Endothelial cell of umbilical vein (primary cell): ENCODE data around the gene DUSP14. TPM values are rescaled to one million over a fixed set of nuclear protein-coding genes. Genes with fewer than 3 reads are reported as not detected.

Source experiments
- BruUV-seq: library from RNA; stranded (reverse); fragments of 400-500 nt; replicated peaks from 2 replicates; lab custom pipeline; 2021; lab: Mats Ljungman, UMichigan
- CTCF ChIA-PET: fragments of 300-600, 350-600 bp; sonication (Branson Sonifier 250); formaldehyde crosslinking; loops from one replicate; lab custom pipeline; 2021; ENCODE audit warnings: antibody characterized with exemption, inconsistent platforms; lab: Charles Lee
- POLR2A ChIA-PET: fragments of 300-600, 350-600 bp; sonication (Branson Sonifier 250); formaldehyde crosslinking; loops from one replicate; lab custom pipeline; 2021; ENCODE audit warnings: antibody characterized with exemption, inconsistent platforms; lab: Charles Lee
- DNase-seq: peaks from one replicate; pipeline ENCODE4 v3.0.0-alpha.2; 2011; ENCODE audit warnings: low read depth, low spot score
- FAIRE-seq: peaks from 2 replicates; lab custom pipeline; 2011; peaks lifted over from hg19 to GRCh38; lab: Jason Lieb, UNC
- H2AFZ ChIP-seq: 2 replicates; pipeline ENCODE4 v1.6.0; 2012; ENCODE audit warnings: low read depth, low read length, control low read depth, inconsistent platforms
- H3K27ac ChIP-seq: 2 replicates; pipeline ENCODE4 v1.5.1; 2011; ENCODE audit warnings: low read depth, mild to moderate bottlenecking, control low read depth, low read length, moderate library complexity; ENCODE audit not compliant: insufficient read depth
- H3K27me3 ChIP-seq, 2 experiments: 2 replicates each; pipeline versions ENCODE4 v1.6.0 to v1.6.1; 2011; ENCODE audit warnings: low read length in 2 of 2, mixed read lengths in 1 of 2; ENCODE audit not compliant: control insufficient read depth in 2 of 2, insufficient read depth in 2 of 2
- H3K36me3 ChIP-seq, 2 experiments: 2 replicates in 1 of 2; 3 replicates in 1 of 2; pipeline ENCODE4 v1.5.1; 2011; ENCODE audit warnings: low read length in 2 of 2, mild to moderate bottlenecking in 1 of 2, moderate library complexity in 1 of 2; ENCODE audit not compliant: control insufficient read depth in 2 of 2, insufficient read depth in 2 of 2; ENCODE audit errors: extremely low read depth in 1 of 2
- H3K4me1 ChIP-seq: 3 replicates; pipeline ENCODE4 v1.5.1; 2011; ENCODE audit warnings: mild to moderate bottlenecking, low read length; ENCODE audit not compliant: control insufficient read depth, insufficient read depth; ENCODE audit errors: extremely low read depth
- H3K4me2 ChIP-seq: 2 replicates; pipeline ENCODE4 v1.6.1; 2011; ENCODE audit warnings: low read length, control low read depth, mixed read lengths; ENCODE audit not compliant: insufficient read depth
- H3K4me3 ChIP-seq, 3 experiments: fragments of 200-600 bp in 1 of 3; sonication (generic), shearing (Covaris generic) in 1 of 3; replicated peaks in 1 of 3; 2 replicates each; pipeline ENCODE4 v1.5.1; 2011 to 2016; ENCODE audit warnings: control low read depth in 3 of 3, low read length in 3 of 3, mild to moderate bottlenecking in 2 of 3, inconsistent platforms in 1 of 3, low read depth in 1 of 3, moderate library complexity in 1 of 3; ENCODE audit not compliant: insufficient read depth in 1 of 3
- H3K79me2 ChIP-seq: 2 replicates; pipeline ENCODE4 v1.6.0; 2012; ENCODE audit warnings: low read length, inconsistent platforms; ENCODE audit not compliant: control insufficient read depth, insufficient read depth
- H3K9ac ChIP-seq: replicated peaks from 2 replicates; pipeline ENCODE3; 2011; ENCODE audit warnings: low read length, control low read depth; ENCODE audit not compliant: insufficient read depth; ENCODE audit errors: extremely low read depth
- H3K9me1 ChIP-seq: replicated peaks from 3 replicates; pipeline ENCODE4 v1.6.0; 2011; ENCODE audit warnings: mild to moderate bottlenecking, low read length; ENCODE audit not compliant: control insufficient read depth, insufficient read depth; ENCODE audit errors: extremely low read depth
- H3K9me3 ChIP-seq: replicated peaks from 2 replicates; pipeline ENCODE4 v1.5.1; 2012; ENCODE audit warnings: low read length, inconsistent platforms; ENCODE audit not compliant: control insufficient read depth, insufficient read depth
- H4K20me1 ChIP-seq: replicated peaks from 2 replicates; pipeline ENCODE3; 2011; ENCODE audit warnings: mild to moderate bottlenecking, low read length; ENCODE audit not compliant: control insufficient read depth, insufficient read depth; ENCODE audit errors: extremely low read depth
- CTCF ChIP-seq, 2 donors: IDR thresholded peaks; 1 replicate in 1 of 2; 2 replicates in 1 of 2; pipeline ENCODE4 v1.5.1; 2011; ENCODE audit warnings: low read length in 2 of 2, mild to moderate bottlenecking in 2 of 2, moderate library complexity in 2 of 2, control low read depth in 1 of 2, inconsistent platforms in 1 of 2, low read depth in 1 of 2; ENCODE audit not compliant: insufficient read depth in 1 of 2; ENCODE audit errors: extremely low read depth in 1 of 2
- EZH2 ChIP-seq: IDR thresholded peaks from 2 replicates; pipeline ENCODE4 v1.6.1; 2012; ENCODE audit warnings: borderline replicate concordance, low read depth, mild to moderate bottlenecking, moderate library complexity, low read length, inconsistent platforms; ENCODE audit not compliant: severe bottlenecking
- FOS ChIP-seq: IDR thresholded peaks from 2 replicates; pipeline ENCODE4 v1.6.1; 2011; ENCODE audit warnings: mild to moderate bottlenecking, low read length, moderate library complexity, borderline replicate concordance; ENCODE audit not compliant: insufficient read depth
- GATA2 ChIP-seq: IDR thresholded peaks from 2 replicates; pipeline ENCODE4 v1.7.0; 2011; ENCODE audit warnings: low read depth, mild to moderate bottlenecking, moderate library complexity, mixed read lengths, low read length; ENCODE audit not compliant: insufficient read length, insufficient read depth
- JUN ChIP-seq: IDR thresholded peaks from 2 replicates; pipeline ENCODE4 v1.6.1; 2011; ENCODE audit warnings: borderline replicate concordance, low read depth; ENCODE audit not compliant: insufficient read length, insufficient read depth
- MAX ChIP-seq: IDR thresholded peaks from 2 replicates; pipeline ENCODE4 v1.6.1; 2011; ENCODE audit not compliant: insufficient read depth, insufficient read length
- MYC ChIP-seq: IDR thresholded peaks from one replicate; pipeline ENCODE4 v1.6.1; 2011; ENCODE audit warnings: mild to moderate bottlenecking, low read depth, low read length
- POLR2A ChIP-seq: IDR thresholded peaks from 2 replicates; pipeline ENCODE4 v1.6.1; 2012; ENCODE audit warnings: low read depth, mild to moderate bottlenecking, control low read depth, low read length
- POLR2AphosphoS5 ChIP-seq: IDR thresholded peaks from 2 replicates; pipeline ENCODE4 v1.6.1; 2012; ENCODE audit warnings: low read depth, mild to moderate bottlenecking, control low read depth, low read length, moderate library complexity; ENCODE audit not compliant: insufficient read depth
- dilution Hi-C: fragments of 300-500 bp; cut with MboI; formaldehyde crosslinking; loops from one replicate; pipeline ENCODE4 v1.15.0; 2019; ENCODE audit warnings: low sequenced_read_pairs; ENCODE audit not compliant: extremely low pct_ligation_motif_present
- intact Hi-C: fragments of 100-400 bp; cut with micrococcal nuclease; formaldehyde crosslinking; loops from one replicate; pipeline ENCODE4 v1.10.0; 2022
- polyA plus RNA-seq, 4 experiments: library from polyadenylated mRNA; depleted of rRNA in 3 of 4; stranded (reverse) in 3 of 4; unstranded in 1 of 4; fragments of >200 nt; gene quantifications; 2 replicates each; pipeline versions ENCODE4 v1.2.1 to v1.2.3, GENCODE V29; 2011 to 2012; ENCODE audit warnings: missing spikeins in 1 of 4
- total RNA-seq: library from RNA; stranded (reverse); gene quantifications from 2 replicates; pipeline ENCODE4 v1.2.3, GENCODE V29; 2021

The DUSP14 gene
- total and polyA plus RNA-seq, 2 donors (not counting 3 experiments of a cell fraction or from before 2014, with no cell fraction given) = 36.4 to 62.5 TPM

GRCh38 chr17:37518826-37519225 is 29.1 kb downstream of the DUSP14 start:
- H3K27ac ChIP-seq = no peak overlapping the region
- H2AFZ ChIP-seq = no peak overlapping the region
- FAIRE-seq = no peak
- intact Hi-C loops = no loop called here
- H3K27me3 ChIP-seq = no peaks in the 10 kb centered on the region
- peaks cover 14 to 20% of the 10 kb centered on the region in 2 experiments for H3K36me3 ChIP-seq
- POLR2A ChIA-PET = no interaction called here
- dilution Hi-C loops = no loop called here
- no peak for DNase-seq
- CTCF ChIA-PET = interaction anchor here (1.2 to 1.3 kb wide), 2 partner anchors 8 to 145 kb away, joined by 6 read pairs; no protein-coding TSS in a partner anchor
- peaks cover under 1% of the 10 kb centered on the region for H3K79me2 ChIP-seq
- no peaks in the 10 kb centered on the region for H3K9me1 ChIP-seq
- no peak overlapping the region for H3K4me2 ChIP-seq
- TF ChIP-seq POLR2AphosphoS5 = no peak
- no peak for TF ChIP-seq POLR2A
- TF ChIP-seq GATA2 = no peak
- TF ChIP-seq JUN = no peak
- TF ChIP-seq EZH2 = no peak
- TF ChIP-seq MAX = no peak
- no peak for TF ChIP-seq MYC
- no peaks in the 10 kb centered on the region for H3K4me1 ChIP-seq
- H3K9me3 ChIP-seq = no peaks in the 10 kb centered on the region
- BruUV-seq = no TSS peak
- no peak overlapping the region for H3K9ac ChIP-seq
- no peaks in the 10 kb centered on the region for H4K20me1 ChIP-seq
- no peak overlapping the region for H3K4me3 ChIP-seq

- H3K79me2 ChIP-seq = no peaks in the 10 kb centered on the region
- no TSS peak for BruUV-seq
- FAIRE-seq = no peak
- POLR2A ChIA-PET = no interaction called here
- intact Hi-C loops = no loop called here
- no peak for DNase-seq
- no peaks in the 10 kb centered on the region for H4K20me1 ChIP-seq
- CTCF ChIA-PET = interaction anchor here (1.2 to 1.3 kb wide), 2 partner anchors 8 to 146 kb away, joined by 6 read pairs; no protein-coding TSS in a partner anchor
- H3K9me3 ChIP-seq = no peaks in the 10 kb centered on the region
- no peak overlapping the region for H3K4me2 ChIP-seq
- H3K4me1 ChIP-seq = no peaks in the 10 kb centered on the region
- H3K27me3 ChIP-seq = no peaks in the 10 kb centered on the region
- TF ChIP-seq EZH2 = no peak
- TF ChIP-seq MYC = no peak
- no peak for TF ChIP-seq POLR2A
- TF ChIP-seq GATA2 = no peak
- TF ChIP-seq CTCF (IDR thresholded peaks at IDR 0.05; ENCODE audit: extremely low read depth in 1 of 2, insufficient read depth in 1 of 2, low read depth in 1 of 2, low read length in 2 of 2) = no peak
- TF ChIP-seq FOS = no peak
- TF ChIP-seq POLR2AphosphoS5 = no peak
- TF ChIP-seq MAX = no peak
- TF ChIP-seq JUN = no peak
- H3K9ac ChIP-seq = no peak overlapping the region
- H3K27ac ChIP-seq = no peak overlapping the region
- H3K4me3 ChIP-seq = no peak overlapping the region
- H3K36me3 ChIP-seq = peaks cover 14 to 18% of the 10 kb centered on the region in 2 experiments
- H2AFZ ChIP-seq = no peak overlapping the region
- dilution Hi-C loops = no loop called here
- no peaks in the 10 kb centered on the region for H3K9me1 ChIP-seq
Observed at GRCh38 chr17:37519251-37519985, 29.7 kb downstream of the DUSP14 start.
